ENCODE results near the gene CCDC174.

CCDC174 gene

DNA sequence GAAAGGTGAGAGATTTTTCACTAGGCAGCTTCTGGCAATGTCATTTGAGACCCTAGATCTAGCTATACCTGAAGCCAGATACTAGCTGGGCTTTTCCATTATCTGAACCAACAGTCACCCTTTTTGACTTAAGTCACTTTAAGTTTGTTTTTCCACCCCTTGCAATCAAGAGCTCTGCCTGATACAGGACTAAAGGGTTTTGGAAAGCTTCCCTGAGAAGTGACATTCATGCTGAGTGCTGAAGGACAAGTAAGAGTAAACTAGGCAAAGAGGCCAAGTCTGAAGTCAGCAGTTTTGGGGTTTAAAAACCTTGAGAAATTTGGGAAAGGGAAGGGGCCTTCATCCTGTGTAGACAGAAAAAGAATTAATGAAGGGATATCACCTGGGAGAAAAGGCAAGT is 27.1 kb upstream of the CCDC174 start:
- in situ Hi-C loops (cut with MboI; ENCODE audit: low sequenced_read_pairs), result no loop called here

DNA sequence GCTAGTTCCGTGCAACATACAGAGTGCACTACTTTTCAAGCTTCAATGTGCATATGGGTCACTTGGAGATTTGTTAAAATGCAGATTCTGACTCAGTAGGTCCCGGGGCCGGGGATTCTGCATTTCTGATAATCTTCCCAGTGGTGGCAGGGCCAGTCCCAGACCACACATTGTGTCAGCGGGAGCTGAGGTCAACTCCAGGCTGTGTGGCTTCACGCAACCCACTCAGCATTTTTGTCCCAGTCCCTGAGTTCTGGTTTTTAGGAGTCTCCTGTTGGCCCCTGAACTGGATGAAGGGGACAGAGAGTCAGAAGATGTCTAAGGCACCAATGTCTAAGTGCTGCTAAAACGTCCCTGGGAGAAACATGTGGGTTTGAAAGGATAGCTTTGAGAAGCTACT is 26.1 kb upstream of the CCDC174 start:
- in situ Hi-C loops (cut with MboI; ENCODE audit: low sequenced_read_pairs), result no loop called here

DNA sequence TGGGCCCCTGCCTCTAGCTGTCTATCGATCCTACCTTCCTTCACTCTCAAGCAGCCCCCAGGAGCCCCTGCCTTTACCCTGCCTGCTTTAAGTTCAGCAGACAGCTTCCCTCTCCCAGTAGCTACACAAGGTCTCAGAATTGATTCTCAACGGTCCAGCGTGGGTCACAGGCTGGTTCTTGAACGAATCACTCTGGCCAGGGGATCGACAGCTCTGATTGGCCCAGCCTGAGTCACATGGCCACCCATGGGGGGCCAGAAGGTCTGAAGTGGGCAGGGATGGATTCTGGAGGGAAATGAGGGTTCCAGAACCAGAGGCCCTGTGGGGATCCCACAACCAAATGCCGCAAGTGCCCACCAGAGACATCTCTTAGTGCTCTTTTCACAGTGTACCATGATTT is 23.7 kb upstream of the CCDC174 start:
- in situ Hi-C loops (cut with MboI; ENCODE audit: low sequenced_read_pairs), result no loop called here

DNA sequence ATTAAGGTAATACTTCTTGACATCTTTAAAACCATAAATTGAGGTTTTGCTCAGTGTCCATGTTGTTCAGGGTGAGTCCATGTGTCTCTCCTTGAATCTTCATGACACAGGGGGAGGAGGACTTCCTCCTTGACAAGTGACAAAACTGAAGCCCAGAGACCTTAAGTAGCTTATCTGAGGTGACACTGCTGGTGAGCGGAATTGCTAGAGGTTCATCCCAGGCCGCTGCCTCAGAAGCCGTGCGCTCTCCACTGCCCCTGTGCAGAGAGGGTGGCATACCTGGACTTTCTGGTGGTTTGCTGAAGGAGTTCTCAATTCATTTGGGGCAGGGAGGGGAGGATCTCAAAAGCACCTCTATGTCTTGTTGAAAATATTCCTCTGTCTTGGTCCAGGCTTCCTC is 23.2 kb upstream of the CCDC174 start:
- in situ Hi-C loops (cut with MboI; ENCODE audit: low sequenced_read_pairs), result no loop called here

DNA sequence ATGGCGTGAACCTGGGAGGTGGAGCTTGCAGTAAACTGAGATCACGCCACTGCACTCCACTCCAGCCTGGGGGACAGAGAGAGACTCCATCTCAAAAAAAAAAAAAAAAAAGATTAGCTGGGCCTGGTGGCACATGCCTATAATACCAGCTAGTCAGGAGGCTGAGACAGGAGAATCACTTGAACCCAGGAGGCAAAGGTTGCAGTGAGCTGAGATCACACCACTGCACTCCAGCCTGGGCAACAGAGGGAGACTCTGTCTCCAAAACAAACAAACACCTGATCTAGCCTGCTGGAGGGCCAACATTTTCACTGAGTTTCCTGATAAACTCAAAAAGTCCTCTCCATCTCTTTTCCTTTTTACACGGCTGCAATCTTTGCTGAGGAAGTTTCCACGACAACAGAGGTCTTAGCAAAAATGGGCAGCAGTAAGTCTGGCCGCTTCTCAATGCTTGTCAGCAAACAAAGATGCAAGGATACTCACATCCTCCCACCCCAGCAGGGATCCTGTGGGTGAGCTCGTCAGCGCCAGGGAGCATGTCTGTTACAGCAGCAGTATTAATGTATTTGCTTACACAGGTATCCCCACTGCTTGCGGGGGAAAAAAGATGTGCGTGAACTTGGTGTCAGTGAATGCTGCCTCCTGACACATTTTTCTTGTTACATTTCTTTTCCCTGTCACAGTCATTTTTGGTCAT is 21.0 kb upstream of the CCDC174 start:
- in situ Hi-C loops (cut with MboI; ENCODE audit: low sequenced_read_pairs), result no loop called here

DNA sequence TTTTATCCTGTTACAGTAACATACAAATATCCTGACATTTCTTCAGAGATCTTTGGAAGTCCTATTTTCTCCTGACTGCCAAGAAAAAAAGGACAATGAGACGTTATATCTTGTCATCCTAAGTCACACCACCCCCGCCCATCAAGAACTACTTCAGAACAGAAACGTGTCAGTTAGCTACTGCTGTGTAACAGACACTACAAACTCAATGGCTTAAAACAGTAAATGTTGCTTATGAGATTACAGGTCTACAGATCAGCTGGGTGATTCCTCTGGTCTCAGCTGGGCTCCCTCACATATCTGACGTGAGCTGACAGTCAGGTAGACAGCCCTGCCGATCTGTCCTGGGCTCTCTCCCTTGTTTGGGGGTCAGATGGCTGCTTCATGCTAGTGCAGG is 20.5 kb upstream of the CCDC174 start:
- in situ Hi-C loops (cut with MboI; ENCODE audit: low sequenced_read_pairs), result no loop called here

DNA sequence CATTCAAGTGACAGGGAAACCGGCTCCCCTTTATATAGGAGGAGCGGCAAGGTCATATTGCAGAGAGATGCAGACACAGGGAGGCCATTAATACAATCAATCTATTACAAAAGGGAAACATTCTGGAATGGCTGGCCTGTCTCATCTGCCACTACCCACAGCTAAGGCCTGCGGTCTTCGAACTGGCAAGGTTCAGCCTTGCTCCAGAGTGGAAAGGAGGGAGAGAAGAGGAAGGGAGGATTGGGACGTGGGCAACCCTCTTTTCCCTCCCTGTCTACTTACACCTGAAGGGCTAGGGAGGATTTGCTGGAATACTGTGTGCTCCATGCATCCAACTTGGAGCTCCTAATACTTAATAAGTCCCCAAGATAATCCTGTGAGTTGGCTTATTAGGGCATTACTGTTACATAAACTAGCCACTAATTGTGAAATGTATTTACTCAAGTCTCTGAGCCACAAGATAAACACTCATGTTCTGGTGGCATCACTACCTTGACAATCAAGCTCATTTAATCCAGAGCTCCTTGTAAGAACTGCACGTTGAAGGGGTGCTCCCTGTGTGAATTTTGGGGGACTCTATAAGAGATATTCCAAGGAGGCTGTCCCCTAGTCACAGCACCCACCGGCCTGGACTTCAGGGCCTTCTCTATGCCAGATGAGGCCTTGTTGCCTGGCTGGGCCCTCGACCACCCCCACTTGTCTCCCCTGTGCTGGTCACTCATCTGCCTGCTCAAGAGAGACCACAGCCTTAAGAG is 19.7 kb upstream of the CCDC174 start:
- in situ Hi-C loops (cut with MboI; ENCODE audit: low sequenced_read_pairs), result no loop called here

DNA sequence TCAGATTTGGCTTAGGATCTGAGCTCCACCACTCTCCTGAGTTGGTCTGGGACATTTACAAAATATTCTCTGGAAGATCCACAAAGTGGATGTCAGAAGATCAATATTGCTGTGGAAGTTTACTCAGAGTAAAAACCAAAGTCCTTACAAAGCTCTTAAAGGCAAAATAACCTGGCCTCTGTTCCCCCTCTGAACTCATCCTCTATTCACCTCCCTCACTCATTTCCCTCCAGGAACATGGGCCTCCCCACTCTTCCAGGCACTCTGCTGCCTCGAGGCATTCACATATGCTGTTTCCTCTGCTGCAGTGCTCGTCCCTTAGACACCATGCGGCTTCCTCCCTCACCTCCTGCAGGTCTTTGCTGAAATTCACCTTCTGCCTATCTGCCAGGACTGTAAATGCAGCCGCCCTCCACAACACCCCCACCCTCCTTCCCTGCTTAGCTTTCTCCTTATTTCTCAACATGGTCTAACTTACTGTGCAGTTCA is 19.1 kb upstream of the CCDC174 start:
- in situ Hi-C loops (cut with MboI; ENCODE audit: low sequenced_read_pairs), result no loop called here

DNA sequence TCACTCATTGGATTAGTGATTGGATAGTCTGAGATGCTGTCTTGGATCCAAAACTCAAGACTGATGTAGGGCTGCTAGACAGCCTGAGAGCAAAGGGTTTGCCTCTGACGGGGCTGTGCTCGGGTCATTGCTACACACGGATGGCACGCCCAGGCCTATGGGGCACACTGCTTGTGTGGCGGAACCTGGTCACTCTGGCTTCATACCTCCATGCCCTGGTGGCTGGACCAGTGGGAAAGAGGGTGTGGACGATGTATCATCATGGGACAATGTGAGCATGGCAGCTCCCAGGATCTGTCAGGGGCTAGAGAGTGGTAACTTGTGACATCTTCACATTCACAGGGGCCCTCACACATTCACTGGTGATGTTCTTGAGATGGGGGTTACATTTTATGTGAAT is 18.1 kb upstream of the CCDC174 start:
- in situ Hi-C loops (cut with MboI; ENCODE audit: low sequenced_read_pairs), result no loop called here

DNA sequence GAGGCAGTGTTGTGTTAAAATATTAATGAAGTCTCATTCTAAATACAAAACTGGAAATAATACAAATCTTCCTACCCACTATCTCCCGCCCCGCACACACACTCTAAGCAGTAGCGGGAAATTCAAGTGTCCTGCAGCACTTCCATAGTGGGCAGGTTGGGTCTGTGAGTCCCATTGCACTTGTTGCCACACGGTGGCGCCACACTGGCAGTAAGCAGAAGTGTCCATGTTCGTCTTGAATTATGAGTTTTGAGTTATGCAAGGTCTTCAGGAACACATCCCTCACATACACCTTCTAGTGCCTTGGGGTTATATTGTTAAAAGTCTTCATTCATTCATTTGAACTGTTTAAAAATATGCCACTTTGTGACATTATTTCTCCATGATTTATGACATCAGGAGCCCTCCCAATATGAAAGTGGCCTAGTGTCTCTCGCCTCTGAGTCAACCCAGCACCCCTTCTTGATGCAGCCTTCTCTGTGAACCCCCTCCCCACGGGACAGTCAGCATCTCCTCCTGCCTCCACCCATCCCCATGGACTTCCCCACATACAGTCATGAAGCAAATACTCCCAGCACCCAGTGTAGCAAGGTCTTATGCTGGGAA is 17.6 kb upstream of the CCDC174 start:
- in situ Hi-C loops (cut with MboI; ENCODE audit: low sequenced_read_pairs), result no loop called here

DNA sequence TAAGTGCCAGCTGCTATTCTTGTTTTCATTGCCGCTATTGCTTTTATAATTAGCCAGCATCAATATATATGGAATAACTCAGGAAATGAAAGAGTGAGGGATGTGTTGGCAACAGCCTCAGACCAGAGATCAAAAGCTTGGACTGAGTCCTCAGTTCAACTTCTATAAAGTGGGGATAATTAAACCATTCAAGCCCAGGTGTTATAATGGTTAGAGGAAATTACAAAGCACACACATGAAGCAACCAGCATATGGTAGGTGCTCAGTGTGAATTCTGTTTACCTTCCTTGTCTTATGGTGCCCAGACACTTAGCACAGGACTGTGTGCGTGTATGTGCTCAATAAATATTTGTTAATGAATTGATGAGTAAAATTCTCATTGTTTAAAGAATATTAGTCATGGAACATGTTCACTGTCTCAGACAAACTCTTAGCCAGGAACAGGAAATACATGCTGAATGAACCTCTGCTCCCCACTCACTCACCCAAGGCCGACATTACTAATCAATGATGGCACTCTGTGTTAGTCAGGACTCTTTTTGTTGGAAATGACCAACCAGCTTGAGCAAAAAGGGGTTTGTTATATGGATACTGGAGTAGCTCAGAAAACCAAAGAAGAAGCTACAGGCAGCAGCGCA is 16.7 kb upstream of the CCDC174 start:
- in situ Hi-C loops (cut with MboI; ENCODE audit: low sequenced_read_pairs), result no loop called here

DNA sequence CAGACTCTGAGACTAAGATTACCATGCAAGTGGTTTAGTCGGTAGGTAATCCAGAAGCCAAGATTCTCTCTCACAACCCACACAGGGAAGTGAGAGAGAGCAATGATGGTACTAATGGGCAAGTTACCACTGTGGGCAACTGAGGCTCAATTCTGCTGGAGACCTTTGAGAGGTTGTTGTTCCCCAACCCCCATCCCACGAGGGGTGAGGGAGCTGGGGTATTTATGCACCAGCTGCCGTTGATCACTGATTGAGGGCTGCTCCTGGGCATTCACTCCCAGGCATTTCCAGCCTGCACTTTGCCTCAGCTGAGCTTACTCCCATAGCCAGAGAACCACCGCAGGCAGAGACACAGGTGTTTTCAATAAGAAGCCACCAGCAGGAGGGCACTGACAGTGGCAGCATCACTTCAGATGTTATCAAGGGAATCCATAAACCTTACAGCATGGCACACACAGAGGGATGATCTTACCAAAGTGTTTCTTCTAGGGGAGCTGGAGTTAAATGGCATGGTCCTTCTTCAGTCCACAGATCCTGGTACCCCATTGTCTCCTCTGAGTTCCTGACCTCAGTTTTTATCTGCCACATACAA is 15.0 kb upstream of the CCDC174 start:
- in situ Hi-C loops (cut with MboI; ENCODE audit: low sequenced_read_pairs), result no loop called here

DNA sequence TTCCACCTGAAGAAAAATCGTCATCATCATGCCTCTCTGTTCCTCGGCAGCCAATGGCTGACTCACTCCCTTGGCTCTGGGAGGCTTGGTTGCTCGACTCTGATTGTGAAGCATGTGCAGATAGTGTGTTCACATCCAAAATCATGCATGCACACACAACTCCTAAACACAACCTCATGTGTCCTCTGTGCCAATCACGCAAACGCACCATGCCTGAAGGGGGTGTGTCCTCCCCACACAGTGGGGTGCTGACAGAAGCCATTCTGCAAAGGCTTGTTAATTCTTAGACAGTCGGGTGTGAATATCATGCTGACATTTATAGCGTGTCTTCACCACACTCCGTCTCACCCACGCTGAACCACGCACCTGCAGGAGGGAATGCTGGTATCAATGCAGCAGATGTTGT is 11.4 kb upstream of the CCDC174 start:
- in situ Hi-C loops (cut with MboI; ENCODE audit: low sequenced_read_pairs), result no loop called here

DNA sequence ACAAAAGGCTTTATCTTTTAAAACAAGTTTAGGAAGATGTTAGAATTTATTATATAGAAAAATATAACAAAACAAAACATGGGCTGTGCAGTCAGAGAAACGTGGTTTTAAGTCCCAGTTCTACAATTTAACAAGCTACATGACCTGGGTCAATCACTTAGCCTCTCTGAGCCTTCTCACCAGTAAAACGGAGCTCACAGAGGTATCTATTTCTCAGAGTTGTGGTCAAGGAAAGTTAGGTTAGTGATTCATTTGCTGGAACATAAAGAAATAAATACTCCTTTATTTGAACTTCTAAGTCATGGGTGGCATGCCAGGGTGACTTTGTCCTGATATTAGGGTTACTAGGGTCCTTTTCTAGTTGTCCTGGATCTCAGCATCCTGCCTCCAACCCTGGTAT is 10.8 kb upstream of the CCDC174 start:
- in situ Hi-C loops (cut with MboI; ENCODE audit: low sequenced_read_pairs), result no loop called here

DNA sequence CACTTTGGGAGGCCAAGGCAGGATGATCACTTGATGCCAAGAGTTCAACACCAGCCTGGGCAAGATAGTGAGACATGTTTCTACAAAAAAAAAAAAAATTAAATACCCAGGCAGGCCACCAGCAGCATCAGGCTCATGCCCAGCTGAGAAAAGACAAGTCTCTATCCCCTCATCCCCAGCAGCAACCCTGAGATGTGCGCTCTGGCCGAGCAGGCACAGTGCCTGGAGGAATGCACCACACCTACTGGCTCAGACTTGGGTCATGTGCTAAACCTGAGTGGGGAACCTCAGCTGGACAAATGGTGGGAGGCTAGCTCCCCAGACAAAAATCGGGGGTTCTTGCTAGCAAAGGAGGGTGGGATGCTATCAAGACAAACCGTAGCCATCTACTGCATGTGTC is 10.2 kb upstream of the CCDC174 start:
- in situ Hi-C loops (cut with MboI; ENCODE audit: low sequenced_read_pairs), result no loop called here

DNA sequence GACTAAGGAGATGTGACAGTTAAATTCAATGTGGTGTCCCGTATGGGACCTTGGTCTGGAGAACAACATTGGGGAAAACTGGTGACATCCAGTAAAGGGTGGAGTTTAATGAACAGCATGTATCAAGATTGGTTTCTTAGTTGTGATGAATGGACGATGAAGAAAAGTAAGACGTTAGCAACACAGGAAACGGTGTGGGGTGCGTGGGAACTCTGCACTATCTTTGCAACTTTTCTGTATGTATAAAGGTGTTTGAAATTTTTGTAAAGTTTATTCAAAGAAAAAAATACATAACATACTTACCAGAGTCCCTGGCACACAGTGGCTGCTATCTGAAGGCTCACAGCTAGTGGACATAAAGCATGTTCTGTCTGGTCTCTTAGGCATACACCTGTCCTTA is 6.1 kb upstream of the CCDC174 start:
- in situ Hi-C loops (cut with MboI; ENCODE audit: low sequenced_read_pairs), result no loop called here

DNA sequence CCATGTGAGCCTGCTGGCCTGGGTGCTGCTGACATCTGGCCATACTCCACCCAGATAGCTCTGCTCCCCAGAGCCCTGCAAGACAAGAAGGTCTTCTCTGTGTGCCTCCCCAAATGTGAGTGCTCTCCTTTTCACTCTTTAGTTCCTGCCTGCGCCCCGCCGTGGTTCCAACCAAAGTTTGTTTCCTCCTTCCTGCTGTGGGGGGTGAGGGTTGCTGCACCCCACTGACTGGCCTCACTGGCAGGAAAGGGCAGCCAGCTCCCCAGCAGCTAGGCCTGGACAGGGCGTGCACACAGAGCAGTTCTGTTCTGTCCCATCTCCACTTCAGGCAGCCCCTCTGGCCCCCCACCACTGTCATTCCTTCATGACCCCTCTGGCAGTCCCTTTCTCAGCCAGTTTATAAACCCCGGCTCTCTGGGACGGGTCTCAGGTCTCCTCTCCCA is 5.4 kb upstream of the CCDC174 start:
- in situ Hi-C loops (cut with MboI; ENCODE audit: low sequenced_read_pairs), result no loop called here

DNA sequence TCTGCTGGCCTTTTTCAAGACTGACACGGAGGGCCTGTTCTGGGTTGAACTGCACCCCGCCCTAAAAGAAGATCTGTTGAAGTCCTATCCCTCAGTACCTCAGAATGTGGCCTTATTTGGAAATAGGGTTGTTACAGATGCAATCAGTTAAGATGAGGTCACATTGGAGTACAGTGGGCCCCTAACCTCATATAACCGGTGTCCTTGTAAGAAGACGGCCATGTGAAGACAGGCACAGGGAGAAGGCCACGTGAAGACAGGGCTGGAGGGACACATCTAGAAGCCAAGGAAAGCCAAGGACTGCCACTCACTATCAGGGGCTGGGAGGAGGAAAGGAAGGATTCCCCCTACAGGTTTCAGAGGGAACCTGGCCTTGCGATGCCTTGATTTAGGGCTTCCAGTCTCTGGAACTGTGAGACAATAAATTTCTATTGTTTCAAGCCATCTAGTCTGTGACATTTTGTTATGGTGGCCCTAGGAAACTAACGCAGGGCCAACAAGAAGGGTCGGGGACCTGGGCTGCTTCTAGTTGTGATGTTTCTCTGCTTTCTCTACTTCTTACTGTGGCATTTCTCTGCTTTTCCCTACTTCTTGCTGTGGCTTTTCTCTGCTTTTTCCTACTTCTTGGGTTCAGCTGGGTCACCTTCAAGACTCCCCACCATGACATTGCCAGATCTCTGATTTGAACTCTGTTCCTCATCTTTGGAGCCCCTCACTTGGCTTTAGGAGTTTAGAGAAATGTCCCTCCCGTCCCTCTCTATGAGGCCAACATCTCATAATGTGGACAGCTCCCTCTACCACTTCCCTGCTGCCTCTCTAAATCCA is 4.8 kb upstream of the CCDC174 start:
- in situ Hi-C loops (cut with MboI; ENCODE audit: low sequenced_read_pairs), result no loop called here

DNA sequence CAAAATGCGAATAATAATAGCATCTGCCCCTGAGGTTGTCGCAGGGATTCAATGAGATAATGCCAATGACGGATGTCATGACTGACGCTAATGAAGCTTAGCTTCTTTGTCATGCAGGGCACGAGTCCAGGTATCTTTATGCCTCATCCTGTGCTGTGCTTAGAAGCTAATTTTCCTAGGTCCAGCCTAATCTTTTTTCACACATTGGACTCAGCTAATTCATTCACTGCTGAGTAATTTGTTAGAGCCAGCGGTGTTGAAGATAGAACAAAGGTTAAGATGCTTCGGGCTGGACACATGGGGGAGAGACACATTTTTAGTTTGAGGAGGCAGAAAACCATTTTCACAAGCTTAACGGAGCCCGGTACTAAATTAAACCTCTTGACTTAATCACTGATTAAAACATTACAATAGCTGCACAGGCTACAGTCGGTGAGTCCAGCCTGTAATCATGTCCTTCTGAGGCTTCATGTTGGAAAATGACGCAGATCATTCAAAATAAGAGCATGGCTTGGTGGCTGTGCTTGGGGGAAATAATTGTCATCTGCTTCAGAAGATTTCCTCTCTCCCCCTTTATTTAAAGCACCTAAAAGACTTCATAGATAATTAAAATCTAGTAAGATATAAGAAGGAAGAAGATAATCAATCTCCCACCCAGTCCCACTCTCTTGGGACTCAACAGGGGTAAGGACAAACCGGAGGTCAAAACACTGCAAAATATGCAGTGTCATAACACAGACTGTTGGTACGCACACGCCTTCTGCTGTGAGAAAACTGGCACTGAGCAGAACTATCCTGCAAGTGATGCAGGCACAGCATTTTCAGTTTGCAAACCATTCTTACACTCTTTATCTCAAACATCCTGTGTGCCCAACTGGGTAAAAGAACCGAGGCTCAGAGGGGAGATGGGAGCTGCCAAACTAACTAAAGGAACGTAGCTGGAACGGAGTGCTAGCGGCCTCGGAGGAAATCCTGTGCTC is 3.3 kb upstream of the CCDC174 start:
- in situ Hi-C loops (cut with MboI; ENCODE audit: low sequenced_read_pairs), result no loop called here

All from HL-60/S4 treated with phorbol 12-myristate 13-acetate at 8.2 ng/mL for 4 days and 3 days (cell line).